Activated T-helper 1 cell treated with Interleukin-2 at 50 U/mL for 16 hours (primary cell): ENCODE data around the gene DRAM1.
"Not testable (repeated sequence)": the region's sequence is repeated elsewhere in the genome, so short reads cannot be mapped to it uniquely, and the experiment has no call there.

Source experiments
- DNase-seq: peaks from one replicate; pipeline ENCODE4 v3.0.0-alpha.2; 2020; ENCODE audit warnings: low read depth

The DRAM1 gene

GRCh38 chr12:101859664-101860607, 17.4 kb upstream of the DRAM1 start:
- DNase-seq, result no peak

DNA sequence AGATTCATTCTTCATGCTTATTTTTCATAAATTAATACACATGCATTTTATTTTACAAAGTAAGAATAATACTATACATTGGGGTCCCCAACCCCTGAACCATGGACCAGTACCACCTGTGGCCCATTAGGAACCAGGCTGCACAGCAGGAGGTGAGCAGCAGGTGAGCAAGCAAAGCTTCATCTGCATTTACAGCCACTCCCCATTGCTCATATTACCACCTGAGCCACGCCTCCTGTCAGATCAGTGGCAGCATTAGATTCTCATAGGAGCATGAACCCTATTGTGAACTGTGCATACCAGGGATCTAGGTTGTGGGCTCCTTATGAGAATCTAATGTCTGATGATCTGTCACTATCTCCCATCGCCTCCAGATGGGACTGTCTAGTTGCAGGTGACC, 15.7 kb upstream of the DRAM1 start:
- DNase-seq, result not testable (repeated sequence)

- no peak for DNase-seq
Measured at GRCh38 chr12:101862245-101862644, 15.1 kb upstream of the DRAM1 start.

DNA sequence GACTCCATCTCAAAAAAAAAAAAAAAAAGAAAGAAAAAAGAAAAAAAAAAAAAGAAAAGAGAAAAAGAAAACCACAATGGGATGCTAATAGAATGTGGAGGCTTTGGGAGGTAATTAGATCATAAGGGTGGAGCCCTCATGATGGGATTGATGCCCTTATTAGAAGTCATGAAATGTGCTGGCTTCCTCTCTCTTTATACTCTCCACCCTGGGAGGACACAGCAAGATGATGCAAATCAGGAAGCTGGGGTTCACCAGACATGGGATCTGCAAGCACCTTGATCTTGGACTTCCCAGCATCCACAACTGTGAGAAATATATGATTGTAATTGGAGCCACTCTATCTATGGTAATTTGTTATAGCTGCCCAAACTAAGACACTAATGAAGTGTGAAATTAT, 13.4 kb upstream of the DRAM1 start:
- no peak for DNase-seq

DNA sequence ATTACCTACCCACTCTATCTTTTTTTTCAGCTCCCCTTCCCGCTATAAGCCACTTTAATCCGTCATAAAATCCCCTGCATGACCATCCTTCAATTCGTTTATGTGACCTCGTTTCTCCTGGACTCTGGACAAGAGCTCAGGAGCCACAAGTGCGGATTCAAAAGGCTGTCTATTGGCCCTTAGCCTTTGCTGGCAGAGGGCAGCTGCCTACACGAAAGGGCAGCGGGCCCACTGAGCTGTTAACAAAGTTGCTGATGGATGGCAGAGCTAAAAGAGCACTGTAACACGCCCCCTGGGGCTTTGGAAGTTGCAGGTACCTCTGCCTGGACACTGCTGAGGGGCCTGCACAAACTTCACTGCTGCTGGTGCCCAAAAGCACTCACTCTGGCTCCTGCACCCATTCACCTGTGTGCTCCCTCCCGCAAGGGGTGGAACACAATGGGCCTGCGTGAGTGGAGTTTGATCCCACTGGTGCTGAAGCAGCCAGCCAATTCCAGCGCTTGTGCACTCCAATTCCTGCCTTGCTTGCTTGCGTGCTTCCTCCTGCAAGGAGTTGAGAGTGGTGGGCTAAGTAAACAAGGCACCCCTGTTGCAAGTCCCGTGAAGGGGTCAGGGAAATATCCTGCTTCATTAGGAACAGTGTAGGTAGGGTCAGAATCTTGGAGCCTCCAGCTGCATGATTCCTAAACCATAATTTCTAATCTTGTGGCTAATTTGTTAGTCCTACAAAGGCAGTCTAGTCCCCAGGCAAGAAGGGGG, 10.6 kb upstream of the DRAM1 start:
- no peak for DNase-seq

DNA sequence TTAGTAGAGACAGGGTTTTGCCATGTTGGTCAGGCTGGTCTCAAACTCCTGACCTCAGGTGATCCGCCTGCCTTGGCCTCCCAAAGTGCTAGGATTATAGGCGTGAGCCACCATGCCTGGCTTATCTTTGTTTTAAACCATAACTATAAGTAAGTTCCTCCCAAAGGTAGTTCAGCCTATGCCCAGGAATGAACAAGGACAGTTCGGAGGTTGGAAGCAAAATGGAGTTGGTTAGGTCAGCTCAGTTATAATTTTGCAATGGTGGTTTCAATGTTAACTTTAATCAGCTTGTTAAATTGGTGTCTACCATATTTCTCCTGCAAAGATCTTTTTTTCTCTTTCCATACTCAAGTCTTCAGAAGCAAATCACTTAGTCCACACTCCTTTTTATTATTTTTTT, 9.8 kb upstream of the DRAM1 start:
- not testable (repeated sequence) for DNase-seq

DNA sequence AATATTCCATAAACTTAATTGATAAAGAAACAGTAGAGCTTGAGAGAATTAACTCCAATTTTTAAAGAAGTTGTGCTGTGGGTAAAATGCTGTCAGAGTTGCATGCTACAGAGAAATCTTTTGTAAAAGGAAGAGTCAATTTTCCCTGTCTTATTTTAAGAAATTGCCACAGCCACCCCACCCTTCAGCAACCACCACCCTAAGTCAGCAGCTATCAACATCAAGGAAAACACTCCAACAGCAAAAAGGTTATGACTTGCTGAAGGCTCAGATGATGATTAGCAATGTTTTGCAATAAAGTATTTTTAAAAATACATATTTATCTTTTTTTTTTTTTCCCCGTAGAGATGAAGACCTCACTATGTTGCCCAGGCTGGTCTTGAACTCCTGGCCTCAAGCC, 6.5 kb upstream of the DRAM1 start:
- DNase-seq, result no peak

DNA sequence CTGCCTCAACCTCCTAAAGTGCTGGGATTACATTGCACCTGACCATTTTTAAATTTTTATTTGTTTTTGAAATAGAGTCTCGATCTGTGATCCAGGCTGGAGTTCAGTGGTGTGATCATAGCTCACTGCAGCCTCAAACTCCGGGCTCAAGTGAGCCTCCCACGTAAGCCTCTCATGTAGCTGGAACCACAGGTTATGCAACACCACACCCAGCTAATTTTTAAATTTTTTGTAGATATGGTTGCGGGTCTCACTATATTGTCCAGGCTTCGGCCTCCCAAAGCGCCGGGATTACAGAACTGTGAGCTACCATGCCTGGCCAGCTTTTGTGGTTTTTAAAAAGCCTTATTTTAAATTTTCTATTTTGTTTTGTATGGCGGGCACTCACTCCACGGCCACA, 2.2 kb upstream of the DRAM1 start:
- no peak for DNase-seq

DNA sequence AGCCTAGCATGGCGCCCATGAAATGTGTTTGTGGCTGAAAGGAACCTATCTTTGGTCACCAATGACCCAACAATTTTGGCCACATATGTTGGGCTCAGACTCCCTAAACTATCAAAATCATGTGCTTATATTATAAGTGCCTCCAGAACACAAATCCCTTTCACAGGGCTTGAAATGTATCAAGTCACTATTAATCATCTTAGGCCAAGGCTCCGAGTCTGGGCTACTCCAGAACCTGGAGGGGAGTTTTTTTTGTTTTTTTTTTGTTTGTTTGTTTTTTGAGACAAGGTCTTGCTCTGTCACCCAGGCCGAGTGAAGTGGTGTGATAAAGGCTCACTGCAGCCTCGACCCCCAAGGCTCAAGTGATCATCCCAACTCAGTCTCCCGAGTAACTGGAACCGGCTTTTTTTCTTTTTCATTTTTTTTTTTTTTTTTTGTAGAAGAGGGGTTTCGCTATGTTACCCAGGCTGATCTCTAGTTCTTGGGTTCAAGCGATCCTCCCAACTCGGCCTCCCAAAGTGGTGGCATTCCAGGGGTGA, 989 bp upstream of the DRAM1 start:
- no peak for DNase-seq

GRCh38 chr12:101877806-101878242, 444 bp downstream of the DRAM1 start:
- DNase-seq, result no peak

- no peak for DNase-seq
Measured at GRCh38 chr12:101878243-101878821, 952 bp downstream of the DRAM1 start.

- no peak for DNase-seq
Measured at GRCh38 chr12:101880769-101881168, 3.4 kb downstream of the DRAM1 start.

GRCh38 chr12:101881228-101881627, 3.8 kb downstream of the DRAM1 start:
- no peak for DNase-seq

DNA sequence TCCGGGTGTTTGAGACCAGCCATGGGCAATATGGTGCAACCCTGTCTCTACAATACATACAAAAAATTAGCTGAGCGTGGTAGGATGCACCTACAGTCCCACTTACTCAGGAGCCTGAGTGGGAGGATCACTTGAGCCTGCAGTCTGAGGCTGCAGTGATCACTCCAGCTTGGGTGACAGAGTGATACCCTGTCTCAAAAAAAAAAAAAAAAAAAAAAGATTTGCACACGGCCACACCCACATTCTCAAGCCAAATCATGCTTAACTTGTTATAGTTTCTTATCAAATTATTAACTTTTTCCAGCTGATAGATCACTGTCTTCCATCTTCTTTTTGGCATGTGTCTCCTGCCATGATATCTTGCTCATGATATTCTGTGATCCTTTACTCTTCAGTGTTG, 6.8 kb downstream of the DRAM1 start:
- no peak for DNase-seq

GRCh38 chr12:101884781-101885340, 7.5 kb downstream of the DRAM1 start:
- DNase-seq, result not testable (repeated sequence)

- no peak for DNase-seq
Measured at GRCh38 chr12:101885912-101886561, 8.7 kb downstream of the DRAM1 start.

DNA sequence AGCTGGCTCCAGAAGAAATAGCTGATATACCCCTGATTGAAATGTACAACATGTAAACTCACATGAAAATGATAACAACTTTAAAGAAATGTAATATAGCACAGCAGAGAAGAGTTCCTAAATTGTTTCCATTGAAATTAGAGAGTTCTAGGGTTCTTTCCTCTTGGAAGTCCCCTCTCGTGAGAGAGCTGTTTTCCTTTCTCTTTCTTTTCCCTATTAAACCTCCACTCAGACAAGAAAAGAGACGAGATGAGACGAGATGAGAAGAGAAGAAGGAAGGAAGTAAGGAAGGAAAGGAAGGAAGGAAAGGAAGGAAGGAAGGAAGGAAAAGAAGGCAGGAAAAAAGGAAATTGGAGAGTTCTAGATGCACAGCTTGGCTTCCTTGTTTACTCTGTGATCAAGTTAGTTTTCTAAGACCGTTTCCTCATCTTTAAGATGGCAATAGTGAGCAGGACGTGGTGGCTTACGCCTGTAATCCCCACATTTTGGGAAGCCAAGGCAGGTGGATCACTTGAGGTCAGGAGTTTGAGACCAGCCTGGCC, 11.9 kb downstream of the DRAM1 start:
- DNase-seq, result no peak

GRCh38 chr12:101891462-101891971, 14.1 kb downstream of the DRAM1 start:
- DNase-seq, result no peak

- no peak for DNase-seq
Measured at GRCh38 chr12:101892794-101893193, 15.4 kb downstream of the DRAM1 start.

GRCh38 chr12:101901777-101902176, 24.4 kb downstream of the DRAM1 start:
- DNase-seq, result no peak

GRCh38 chr12:101902641-101903040, 25.3 kb downstream of the DRAM1 start:
- DNase-seq, result no peak
